Fibroblast of pulmonary artery (primary cell): ENCODE results near the gene SLC10A2.

ENCODE experiments used
- DNase-seq: peaks from one replicate; pipeline ENCODE4 v3.0.0-alpha.2; 2010; ENCODE audit warnings: low read depth
- H3K4me3 ChIP-seq: replicated peaks from 2 replicates; pipeline ENCODE4 v1.5.1; 2011; ENCODE audit warnings: low read depth, mild to moderate bottlenecking, control low read depth, low read length, moderate library complexity
- TF ChIP-seq, protein P1 (sequence below): IDR thresholded peaks from 2 replicates; pipeline ENCODE4 v1.5.1; 2011; ENCODE audit warnings: mild to moderate bottlenecking, control low read depth, low read length, inconsistent platforms; ENCODE audit errors: missing control alignments

SLC10A2 gene

DNA sequence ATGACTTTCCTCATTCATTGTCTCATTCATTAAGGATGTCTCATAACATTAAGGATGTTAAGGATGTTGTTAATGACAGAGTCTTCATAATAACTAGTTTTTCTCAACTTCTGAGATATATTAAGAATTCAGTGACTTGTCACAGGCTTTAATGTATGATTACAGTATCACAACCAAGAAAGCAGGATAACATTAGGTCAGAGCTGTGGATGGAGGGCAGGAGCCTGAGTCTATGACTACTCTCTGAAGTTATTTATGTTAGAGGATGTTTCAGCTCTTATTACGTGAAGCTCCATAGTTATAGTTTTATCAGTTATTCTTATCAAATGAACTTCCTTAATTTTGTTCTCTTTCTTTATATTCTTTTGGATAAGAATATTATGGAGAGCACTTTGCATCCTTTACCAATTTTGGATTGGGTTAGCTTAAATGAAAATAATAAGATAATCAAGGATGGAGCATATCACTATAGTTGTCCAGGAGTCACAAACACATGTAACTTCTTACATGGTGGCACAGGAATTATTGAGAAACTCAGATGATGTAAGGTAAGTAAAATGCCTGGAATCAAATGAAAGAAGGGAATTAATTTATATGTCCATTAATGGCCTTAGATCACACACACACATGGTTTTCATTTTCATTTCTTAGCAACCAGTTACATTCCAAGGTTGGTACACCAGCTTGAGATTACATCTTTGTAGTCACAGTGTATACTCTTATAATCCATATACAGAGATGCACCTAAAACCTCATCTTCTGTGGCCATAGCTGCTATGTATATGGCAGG lies 57.0 kb downstream of the SLC10A2 start:
- TF ChIP-seq, protein P1, sequence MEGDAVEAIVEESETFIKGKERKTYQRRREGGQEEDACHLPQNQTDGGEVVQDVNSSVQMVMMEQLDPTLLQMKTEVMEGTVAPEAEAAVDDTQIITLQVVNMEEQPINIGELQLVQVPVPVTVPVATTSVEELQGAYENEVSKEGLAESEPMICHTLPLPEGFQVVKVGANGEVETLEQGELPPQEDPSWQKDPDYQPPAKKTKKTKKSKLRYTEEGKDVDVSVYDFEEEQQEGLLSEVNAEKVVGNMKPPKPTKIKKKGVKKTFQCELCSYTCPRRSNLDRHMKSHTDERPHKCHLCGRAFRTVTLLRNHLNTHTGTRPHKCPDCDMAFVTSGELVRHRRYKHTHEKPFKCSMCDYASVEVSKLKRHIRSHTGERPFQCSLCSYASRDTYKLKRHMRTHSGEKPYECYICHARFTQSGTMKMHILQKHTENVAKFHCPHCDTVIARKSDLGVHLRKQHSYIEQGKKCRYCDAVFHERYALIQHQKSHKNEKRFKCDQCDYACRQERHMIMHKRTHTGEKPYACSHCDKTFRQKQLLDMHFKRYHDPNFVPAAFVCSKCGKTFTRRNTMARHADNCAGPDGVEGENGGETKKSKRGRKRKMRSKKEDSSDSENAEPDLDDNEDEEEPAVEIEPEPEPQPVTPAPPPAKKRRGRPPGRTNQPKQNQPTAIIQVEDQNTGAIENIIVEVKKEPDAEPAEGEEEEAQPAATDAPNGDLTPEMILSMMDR: no peak
- H3K4me3 ChIP-seq: no peak overlapping the region
- no peak for DNase-seq

DNA sequence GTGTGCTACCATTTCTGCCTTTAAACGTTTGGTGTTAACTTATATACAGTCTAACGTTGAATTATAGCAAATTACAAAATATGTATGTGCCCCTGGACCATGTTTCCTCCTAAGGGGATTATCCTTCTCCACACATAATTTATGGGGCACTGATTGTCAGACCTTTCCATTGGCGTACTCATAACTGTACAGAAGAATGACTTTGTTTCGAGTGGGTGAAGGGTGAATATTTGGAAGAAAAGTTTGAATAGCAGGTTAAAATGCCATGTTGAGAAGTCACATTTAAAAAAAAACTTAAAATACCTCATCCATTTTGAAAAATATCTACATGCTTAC lies 58.8 kb downstream of the SLC10A2 start:
- TF ChIP-seq, protein P1: no peak
- DNase-seq: no peak
- H3K4me3 ChIP-seq: no peak overlapping the region

DNA sequence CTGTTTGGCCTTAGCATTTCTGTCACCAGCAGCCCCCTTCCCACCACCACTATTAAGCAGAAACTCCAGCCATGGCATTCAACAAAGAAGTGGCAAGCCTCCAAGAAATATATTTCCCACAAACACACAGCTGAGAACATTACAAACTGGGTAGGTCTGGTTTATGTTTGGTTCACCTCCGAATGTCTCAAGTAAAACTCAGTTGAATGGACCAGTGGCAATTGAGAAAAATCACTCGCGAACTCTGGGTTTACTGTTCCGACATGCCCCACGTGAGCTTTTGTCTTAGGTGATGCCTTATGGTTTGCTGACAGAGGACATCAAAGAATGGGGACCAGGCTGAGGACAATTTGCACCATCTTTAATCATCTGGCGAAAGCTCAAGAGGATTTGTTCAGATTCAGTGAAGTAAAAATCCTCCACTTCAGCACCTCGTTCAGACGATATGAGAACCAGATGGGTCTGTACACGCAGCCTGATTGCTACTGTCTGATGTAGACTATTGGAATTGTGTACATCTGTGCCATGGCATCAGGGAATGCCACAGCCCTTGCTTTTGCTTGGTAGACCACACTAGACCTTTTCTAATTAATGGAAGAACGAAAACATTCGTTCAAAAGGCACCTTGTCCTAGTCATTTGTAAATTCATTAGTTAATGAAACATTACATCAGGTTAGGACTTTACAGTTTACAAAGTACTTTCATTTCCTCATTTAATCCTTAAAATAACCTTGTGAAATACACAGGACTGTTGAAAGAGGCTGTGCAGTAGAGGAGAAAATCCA lies 59.4 kb downstream of the SLC10A2 start:
- TF ChIP-seq, protein P1: no peak
- H3K4me3 ChIP-seq: no peak overlapping the region
- DNase-seq: no peak

DNA sequence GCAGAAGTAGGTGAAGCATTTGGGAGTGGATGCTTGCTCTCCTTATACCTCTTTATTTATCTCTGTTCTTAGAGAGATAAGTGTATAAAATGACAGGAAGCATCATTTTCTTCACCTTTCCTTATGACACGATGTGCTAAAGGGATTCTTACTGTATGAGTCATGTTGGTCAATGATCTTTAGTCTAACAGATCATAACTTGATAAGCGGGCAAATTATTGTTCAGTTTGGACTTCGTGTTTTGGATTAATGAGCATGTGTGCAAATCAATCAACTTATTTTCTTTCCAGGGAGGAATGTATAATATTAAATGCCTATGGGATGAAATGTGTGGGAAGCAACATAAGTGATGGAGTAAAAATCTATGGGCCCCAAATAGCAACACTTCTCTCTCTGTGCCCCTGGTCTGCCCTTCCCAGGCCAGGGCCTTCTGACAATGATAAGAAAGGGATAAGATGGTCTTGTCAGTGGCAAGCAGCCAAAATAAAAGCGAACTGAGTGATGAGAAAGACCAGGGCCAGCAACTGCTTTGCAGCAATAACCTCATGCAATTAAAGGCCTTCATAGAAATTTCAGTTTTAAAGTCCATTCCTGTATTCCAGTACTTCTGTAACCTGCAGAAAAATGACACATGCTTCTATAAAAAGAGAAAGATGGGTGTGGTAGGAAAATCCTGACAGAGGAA lies 61.4 kb downstream of the SLC10A2 start:
- no peak overlapping the region for H3K4me3 ChIP-seq
- no peak for DNase-seq
- TF ChIP-seq, protein P1: no peak

DNA sequence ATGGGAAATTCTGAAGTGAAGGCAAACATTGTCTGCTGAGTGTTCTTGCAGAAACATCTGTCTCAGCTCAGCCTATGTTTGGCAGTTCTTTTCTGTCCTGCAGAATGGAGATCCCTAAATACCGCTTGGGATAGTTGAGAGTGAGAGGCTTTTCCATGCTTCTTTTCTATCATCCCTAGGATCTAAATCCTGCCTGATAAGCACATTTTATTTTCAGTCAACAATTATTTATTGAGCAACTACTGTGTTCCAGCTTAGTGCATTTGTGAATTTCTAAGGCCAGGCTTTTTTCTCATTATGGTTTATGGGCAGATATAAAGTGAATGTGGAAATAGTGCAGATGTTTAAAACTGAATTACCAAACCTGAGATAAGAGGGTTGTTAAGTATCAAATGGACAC lies 62.6 kb downstream of the SLC10A2 start:
- H3K4me3 ChIP-seq: no peak overlapping the region
- no peak for DNase-seq
- TF ChIP-seq, protein P1: no peak

DNA sequence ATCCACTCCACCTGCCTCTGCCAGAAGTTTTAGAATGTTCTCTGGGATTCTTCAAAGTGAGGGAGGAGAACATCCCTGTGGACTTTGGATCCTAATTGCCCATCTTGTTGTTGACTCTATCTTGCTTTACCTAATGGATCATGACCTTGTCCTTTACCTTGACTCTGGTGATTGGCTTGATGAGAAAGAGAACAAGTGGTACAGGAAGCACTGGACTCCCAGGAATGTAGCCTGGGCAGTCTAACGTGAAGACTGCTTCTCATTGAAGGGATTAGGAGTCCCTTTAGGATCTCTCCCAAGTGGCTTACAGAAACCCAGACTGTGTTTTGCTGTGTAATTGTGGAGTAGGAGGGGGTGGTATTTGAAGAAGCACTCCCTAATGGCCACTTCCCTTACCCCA lies 63.9 kb downstream of the SLC10A2 start:
- DNase-seq: no peak
- H3K4me3 ChIP-seq: no peak overlapping the region
- TF ChIP-seq, protein P1: no peak
